Transverse colon (tissue), 4 donors: ENCODE data around the gene ZBTB48. TPM values are rescaled to one million over a fixed set of nuclear protein-coding genes. Genes with fewer than 3 reads are reported as not detected.

Source experiments
- DNase-seq: peaks from one replicate; pipeline ENCODE4 v3.0.0-alpha.2; 2019
- H3K27ac ChIP-seq, 4 donors: fragments of 200-600 bp; sonication (generic); 2 replicates each; pipeline ENCODE4 v1.5.1; 2016 to 2018; ENCODE audit warnings: inconsistent platforms in 4 of 4
- H3K27me3 ChIP-seq: fragments of 200-600 bp; sonication (generic); 2 replicates; pipeline ENCODE4 v1.5.1; 2017; ENCODE audit warnings: inconsistent platforms
- H3K36me3 ChIP-seq, 4 donors: fragments of 200-600 bp; sonication (generic); 2 replicates each; pipeline ENCODE4 v1.5.1; 2017 to 2019; ENCODE audit warnings: inconsistent platforms in 4 of 4
- H3K4me1 ChIP-seq, 4 donors: fragments of 200-600 bp; sonication (generic); 2 replicates each; pipeline ENCODE4 v1.5.1; 2017 to 2020; ENCODE audit warnings: inconsistent platforms in 4 of 4
- H3K4me3 ChIP-seq, 4 donors: fragments of 200-600 bp; sonication (generic); 1 replicate in 1 of 4; 2 replicates in 3 of 4; pipeline versions ENCODE4 v1.5.1 to v1.6.1; 2017 to 2019; ENCODE audit warnings: inconsistent platforms in 4 of 4
- H3K9me3 ChIP-seq, 2 donors: fragments of 200-600 bp; sonication (generic); 2 replicates each; pipeline ENCODE4 v1.5.1; 2017 to 2019; ENCODE audit warnings: inconsistent platforms in 2 of 2
- CTCF ChIP-seq, 5 experiments: fragments of 200-600 bp in 3 of 5; fragments of 450-650 bp in 2 of 5; sonication (generic) in 3 of 5; IDR thresholded peaks; 1 replicate in 2 of 5; 2 replicates in 3 of 5; pipeline ENCODE4 v1.5.1; 2016 to 2017; ENCODE audit warnings: antibody characterized with exemption in 5 of 5, inconsistent platforms in 3 of 5, mild to moderate bottlenecking in 2 of 5, moderate library complexity in 1 of 5
- EP300 ChIP-seq: sonication (generic); formaldehyde crosslinking; IDR thresholded peaks from one replicate; pipeline ENCODE4 v1.6.1; 2017; ENCODE audit warnings: antibody characterized with exemption, low read depth
- POLR2A ChIP-seq: fragments of 450-650 bp; IDR thresholded peaks from one replicate; pipeline ENCODE4 v1.6.1; 2016; ENCODE audit warnings: antibody characterized with exemption, mild to moderate bottlenecking, moderate library complexity
- POLR2AphosphoS5 ChIP-seq, 3 donors: sonication (generic); formaldehyde crosslinking; IDR thresholded peaks; one replicate each; pipeline ENCODE4 v1.6.1; 2016; ENCODE audit warnings: antibody characterized with exemption in 3 of 3
- WGBS, 2 donors: methylation state at CpG; one replicate each; pipeline ENCODE4 v1.1.5; 2018; ENCODE audit warnings: low coverage in 1 of 2; 5-methylcytosine and 5-hydroxymethylcytosine counted together
- in situ Hi-C, 4 donors: fragments of 200-750 bp; cut with MboI; loops; one replicate each; pipeline versions ENCODE4 v1.15.0 to v1.15.1; 2017; ENCODE audit warnings: low sequenced_read_pairs in 3 of 4, low pct_ligation_motif_present in 1 of 4, low pct_unique_long_range_greater_than_20kb in 1 of 4
- intact Hi-C: fragments of 100-400 bp; cut with DNase I; formaldehyde crosslinking; loops from one replicate; pipeline ENCODE4 v1.15.1; 2023; ENCODE audit warnings: low total_unique reads
- small RNA-seq, 4 donors: library from RNA; depleted of rRNA; stranded (forward); fragments of <200 nt; gene quantifications; one replicate each; pipeline ENCODE3, GENCODE V24; 2016
- total RNA-seq, 4 donors: library from RNA; depleted of rRNA; stranded (reverse); fragments of >200 nt; gene quantifications; one replicate each; pipeline ENCODE4 v1.1.0, GENCODE V29; 2016

The ZBTB48 gene
- total RNA-seq, 4 donors from 2014 or later = 18.3 to 37.7 (median 30.5) TPM

- Histone ChIP-seq H3K9me3 (no peaks in the 10 kb centered on the region), H3K27me3 (no peaks in the 10 kb centered on the region), H3K4me3 (no peak overlapping the region), H3K4me1 (no peaks in the 10 kb centered on the region), H3K36me3 (peaks cover 0 to 42% (median 6%) of the 10 kb centered on the region in 4 donors), H3K27ac (peak overlapping the region in 1 of 4 donors; percentile 4)
- 89% methylated on average over 9 of the region's 9 CpGs; no CpG with 5 or more reads in 1 of the 2 donors for WGBS, 2 donors
- in situ Hi-C loops = loop anchor here in 3 of 4 donors (25.0 kb wide), 1 partner anchor 150 kb away; the partner anchor contains the start of gene PLEKHG5 (in 3 of the 3)
- no peak for DNase-seq
- intact Hi-C loops = no loop called here
- no peak for TF ChIP-seq POLR2AphosphoS5 (IDR thresholded peaks at IDR 0.05)
- no peak for TF ChIP-seq CTCF (IDR thresholded peaks at IDR 0.05)
- no peak for TF ChIP-seq POLR2A
- TF ChIP-seq EP300 = no peak
These were observed 58.0 kb downstream of the ZBTB48 start for GRCh38 chr1:6637770-6638169.

- DNase-seq = peak; percentile 43
- H3K9me3 ChIP-seq = no peaks in the 10 kb centered on the region
- H3K36me3 ChIP-seq = peaks cover 0 to 37% (median 5%) of the 10 kb centered on the region in 4 donors
- in situ Hi-C loops (loop anchor here in 3 of 4 donors (25.0 kb wide), 1 partner anchor 151 kb away; the partner anchor contains the start of gene PLEKHG5 (in 3 of the 3)), intact Hi-C loops (no loop called here)
- no peaks in the 10 kb centered on the region for H3K27me3 ChIP-seq
- peak overlapping the region in 2 of 4 donors; percentile 6 to 17 for H3K27ac ChIP-seq
- WGBS, 2 donors = 87 to 92% methylated on average over 5 to 18 of the region's 18 CpGs
- no peak for TF ChIP-seq CTCF (IDR thresholded peaks at IDR 0.05)
- no peak for TF ChIP-seq EP300
- no peak overlapping the region for H3K4me3 ChIP-seq
- H3K4me1 ChIP-seq = no peaks in the 10 kb centered on the region
These were observed 58.4 kb downstream of the ZBTB48 start for GRCh38 chr1:6638226-6638625.

Small RNA genes within 50 kb of the gene (small RNA-seq; reads per million reads assigned to genes)
- 0 reads per million in 4 donors for gene RNU6-731P

Other genes starting within 250 kb of the ZBTB48 start
- 10 to 100 TPM in 3 of 4 donors, 1 to 10 TPM in 1; 5.6 to 55.0 (median 31.0) TPM for gene ACOT7, start 186.2 kb upstream of the ZBTB48 start, total RNA-seq
- gene HES2, start 160.1 kb upstream of the ZBTB48 start, total RNA-seq = 10 to 100 TPM; 10.5 to 38.8 (median 25.4) TPM
- gene ESPN, start 155.2 kb upstream of the ZBTB48 start, total RNA-seq = 100 to 1,000 TPM in 3 of 4 donors, 10 to 100 TPM in 1; 40.2 to 368 (median 157) TPM
- gene TNFRSF25, start 113.8 kb upstream of the ZBTB48 start, total RNA-seq = 10 to 100 TPM; 38.9 to 55.3 (median 45.0) TPM
- 10 to 100 TPM; 17.9 to 42.7 (median 37.1) TPM for gene PLEKHG5, start 88.3 kb upstream of the ZBTB48 start, total RNA-seq
- gene NOL9, start 25.5 kb upstream of the ZBTB48 start, total RNA-seq = 10 to 100 TPM in 2 of 4 donors, 1 to 10 TPM in 2; 8.0 to 30.0 (median 13.8) TPM
- under 1 TPM in 1 of 4 donors, not detected in 3; 0.48 TPM for gene TAS1R1, start 24.7 kb upstream of the ZBTB48 start, total RNA-seq
- 10 to 100 TPM; 23.6 to 67.7 (median 36.1) TPM for gene KLHL21, start 22.9 kb downstream of the ZBTB48 start, total RNA-seq
- gene PHF13, start 33.7 kb downstream of the ZBTB48 start, total RNA-seq = 10 to 100 TPM in 2 of 4 donors, 1 to 10 TPM in 2; 8.7 to 17.3 (median 10.3) TPM
- gene THAP3, start 44.9 kb downstream of the ZBTB48 start, total RNA-seq = 10 to 100 TPM in 2 of 4 donors, 1 to 10 TPM in 2; 7.5 to 21.0 (median 13.2) TPM
- gene DNAJC11, start 121.8 kb downstream of the ZBTB48 start, total RNA-seq = 10 to 100 TPM; 62.1 to 80.0 (median 70.9) TPM
- 100 to 1,000 TPM in 3 of 4 donors, 10 to 100 TPM in 1; 93.8 to 268 (median 130) TPM for gene CAMTA1, start 205.5 kb downstream of the ZBTB48 start, total RNA-seq